H9 (cell line): Measurements from ENCODE around the gene TMEM106C. TPM values are rescaled to one million over a fixed set of nuclear protein-coding genes. Genes with fewer than 3 reads are reported as not detected.

Experiments used
- DNase-seq: peaks from one replicate; pipeline ENCODE4 v3.0.0-alpha.2; 2017
- H2AFZ ChIP-seq: one replicate; pipeline ENCODE4 v1.6.1; 2013; ENCODE audit warnings: mild to moderate bottlenecking, low read length, control low read depth, moderate library complexity
- H2AK5ac ChIP-seq: 2 replicates; pipeline ENCODE4 v1.6.1; 2013; ENCODE audit warnings: low read length, control low read depth, mixed read lengths; ENCODE audit not compliant: insufficient read length
- H2BK120ac ChIP-seq: one replicate; pipeline ENCODE4 v1.6.1; 2013; ENCODE audit warnings: low read depth, mild to moderate bottlenecking, low read length, control low read depth, inconsistent platforms; ENCODE audit not compliant: poor library complexity, severe bottlenecking
- H2BK12ac ChIP-seq: 2 replicates; pipeline ENCODE4 v1.6.1; 2013; ENCODE audit warnings: low read length, control low read depth, mixed read lengths, low read depth; ENCODE audit not compliant: insufficient read length
- H2BK15ac ChIP-seq: 2 replicates; pipeline ENCODE4 v1.6.1; 2013; ENCODE audit warnings: low read depth, low read length, control low read depth
- H2BK20ac ChIP-seq: one replicate; pipeline ENCODE4 v1.6.1; 2013; ENCODE audit warnings: low read depth, mild to moderate bottlenecking, low read length, control low read depth, inconsistent platforms; ENCODE audit not compliant: poor library complexity, severe bottlenecking
- H2BK5ac ChIP-seq: 2 replicates; pipeline ENCODE4 v1.6.1; 2013; ENCODE audit warnings: low read length, control low read depth, mixed read lengths; ENCODE audit not compliant: insufficient read length
- H3K14ac ChIP-seq: 2 replicates; pipeline ENCODE4 v1.6.1; 2013; ENCODE audit warnings: low read length, control low read depth; ENCODE audit not compliant: insufficient read depth
- H3K18ac ChIP-seq: 2 replicates; pipeline ENCODE4 v1.6.1; 2013; ENCODE audit warnings: low read depth, mild to moderate bottlenecking, mixed read lengths, low read length, control low read depth; ENCODE audit not compliant: insufficient read length
- H3K23ac ChIP-seq: 2 replicates; pipeline ENCODE4 v1.6.1; 2013; ENCODE audit warnings: low read length, control low read depth, mixed read lengths, low read depth; ENCODE audit not compliant: insufficient read length
- H3K23me2 ChIP-seq: 2 replicates; pipeline ENCODE4 v1.6.1; 2013; ENCODE audit warnings: low read depth, mild to moderate bottlenecking, mixed read lengths, low read length, control low read depth; ENCODE audit not compliant: insufficient read length, poor library complexity, severe bottlenecking
- H3K27ac ChIP-seq: 2 replicates; pipeline ENCODE4 v1.5.1; 2013; ENCODE audit warnings: low read length, control low read depth, mixed read lengths, low read depth; ENCODE audit not compliant: insufficient read length
- H3K27me3 ChIP-seq: 2 replicates; pipeline ENCODE4 v1.6.1; 2013; ENCODE audit warnings: low read length, control low read depth, inconsistent platforms; ENCODE audit not compliant: insufficient read depth
- H3K4ac ChIP-seq: 2 replicates; pipeline ENCODE4 v1.6.1; 2013; ENCODE audit warnings: low read depth, mild to moderate bottlenecking, control low read depth, inconsistent platforms, low read length, moderate library complexity
- H3K4me1 ChIP-seq: 2 replicates; pipeline ENCODE4 v1.6.1; 2013; ENCODE audit warnings: low read length, control low read depth, inconsistent platforms; ENCODE audit not compliant: insufficient read depth
- H3K4me2 ChIP-seq: 2 replicates; pipeline ENCODE4 v1.6.1; 2013; ENCODE audit warnings: low read length, control low read depth, mixed read lengths; ENCODE audit not compliant: insufficient read length, insufficient read depth
- H3K56ac ChIP-seq: 2 replicates; pipeline ENCODE4 v1.6.1; 2013; ENCODE audit warnings: low read depth, mild to moderate bottlenecking, mixed read lengths, low read length, control low read depth; ENCODE audit not compliant: insufficient read length
- H3K79me1 ChIP-seq: 2 replicates; pipeline ENCODE4 v1.6.1; 2013; ENCODE audit warnings: low read depth, mild to moderate bottlenecking, moderate library complexity, low read length, control low read depth, inconsistent platforms; ENCODE audit not compliant: insufficient read depth, poor library complexity, severe bottlenecking
- H3K79me2 ChIP-seq: 2 replicates; pipeline ENCODE4 v1.6.1; 2013; ENCODE audit warnings: low read length, control low read depth, inconsistent platforms; ENCODE audit not compliant: insufficient read depth
- H3K9ac ChIP-seq: 2 replicates; pipeline ENCODE4 v1.6.1; 2013; ENCODE audit warnings: low read length, control low read depth, mixed read lengths; ENCODE audit not compliant: insufficient read length; ENCODE audit errors: extremely low read depth
- H3K9me3 ChIP-seq: one replicate; pipeline ENCODE4 v1.6.1; 2013; ENCODE audit warnings: low read depth, low read length, inconsistent platforms; ENCODE audit not compliant: control insufficient read depth
- H3T11ph ChIP-seq: one replicate; pipeline ENCODE4 v1.6.1; 2013; ENCODE audit warnings: mild to moderate bottlenecking, low read length, control low read depth, inconsistent platforms
- H4K20me1 ChIP-seq: one replicate; pipeline ENCODE4 v1.6.1; 2013; ENCODE audit not compliant: control insufficient read depth, insufficient read length, insufficient read depth
- H4K5ac ChIP-seq: 2 replicates; pipeline ENCODE4 v1.6.1; 2013; ENCODE audit warnings: low read depth, mild to moderate bottlenecking, mixed read lengths, low read length, control low read depth; ENCODE audit not compliant: insufficient read length
- H4K8ac ChIP-seq: replicated peaks from 2 replicates; pipeline ENCODE4 v1.6.1; 2013; ENCODE audit warnings: low read length, control low read depth, mixed read lengths, low read depth; ENCODE audit not compliant: insufficient read length
- H4K91ac ChIP-seq: 2 replicates; pipeline ENCODE4 v1.6.1; 2013; ENCODE audit warnings: low read depth, mild to moderate bottlenecking, moderate library complexity, mixed read lengths, low read length, control low read depth; ENCODE audit not compliant: insufficient read length
- H3K27ac Mint-ChIP-seq, 3 experiments: 2 replicates in 2 of 3; 3 replicates in 1 of 3; pipeline ENCODE4 v1.8.0; 2020 to 2021; ENCODE audit warnings: mixed read lengths in 3 of 3, mild to moderate bottlenecking in 1 of 3, moderate library complexity in 1 of 3
- H3K27me3 Mint-ChIP-seq: 2 replicates; pipeline ENCODE4 v1.8.0; 2021; ENCODE audit warnings: low read depth, mild to moderate bottlenecking, moderate library complexity, mixed read lengths
- H3K36me3 Mint-ChIP-seq, 3 experiments: 2 replicates in 2 of 3; 3 replicates in 1 of 3; pipeline ENCODE4 v1.8.0; 2020 to 2021; ENCODE audit warnings: low read depth in 3 of 3, mixed read lengths in 3 of 3; ENCODE audit not compliant: insufficient read depth in 1 of 3
- H3K4me1 Mint-ChIP-seq, 2 experiments: 2 replicates each; pipeline ENCODE4 v1.8.0; 2020; ENCODE audit warnings: mixed read lengths in 2 of 2
- H3K4me3 Mint-ChIP-seq, 2 experiments: 2 replicates in 1 of 2; 3 replicates in 1 of 2; pipeline ENCODE4 v1.8.0; 2020 to 2021; ENCODE audit warnings: mild to moderate bottlenecking in 2 of 2, mixed read lengths in 2 of 2, moderate library complexity in 1 of 2
- H3K9me3 Mint-ChIP-seq, 2 experiments: 2 replicates in 1 of 2; 3 replicates in 1 of 2; pipeline ENCODE4 v1.8.0; 2020; ENCODE audit warnings: mild to moderate bottlenecking in 2 of 2, mixed read lengths in 2 of 2, moderate library complexity in 1 of 2
- CTCF ChIP-seq: fragments of 200-600 bp; sonication (generic); conservative IDR thresholded peaks from 3 replicates; pipeline ENCODE4 v1.8.0; 2021; ENCODE audit warnings: antibody characterized with exemption, mild to moderate bottlenecking
- WGBS: extraction: QIAGEN DNeasy Blood & Tissue Kit; methylation state at CpG from one replicate; pipeline ENCODE4 v1.1.7; 2013; ENCODE audit warnings: missing lambda C conversion rate, low lambda C conversion rate, mixed read lengths; ENCODE audit not compliant: insufficient read length; ENCODE audit errors: extremely low coverage; 5-methylcytosine and 5-hydroxymethylcytosine counted together
- total RNA-seq: library from RNA; stranded (reverse); gene quantifications from 2 replicates; pipeline ENCODE4 v1.2.1, GENCODE V29; 2021

TMEM106C gene
- total RNA-seq, 1 experiment from 2014 or later: 43.7 TPM

GRCh38 chr12:47967461-47968321 lies 4.3 kb downstream of the TMEM106C start:
- no peak overlapping the region for H3K4me3 Mint-ChIP-seq
- Histone ChIP-seq H3K4me2 (no peak overlapping the region), H2BK5ac (no peak overlapping the region), H2BK15ac (no peak overlapping the region), H3K56ac (no peak overlapping the region), H3K23me2 (peaks cover 8% of the 10 kb centered on the region), H3K27me3 (no peaks in the 10 kb centered on the region; the same call in 1 of the 2 replicates), H3K27ac (no peak overlapping the region), H3K23ac (no peak overlapping the region), H2AFZ (no peak overlapping the region), H4K91ac (no peak overlapping the region), H3K9me3 (no peaks in the 10 kb centered on the region), H4K20me1 (no peaks in the 10 kb centered on the region), H2BK120ac (no peak overlapping the region), H2AK5ac (no peak overlapping the region), H3K79me2 (no peaks in the 10 kb centered on the region), H3T11ph (no peak overlapping the region), H3K14ac (no peak overlapping the region), H3K4ac (no peak overlapping the region), H3K79me1 (no peaks in the 10 kb centered on the region), H2BK12ac (no peak overlapping the region), H3K9ac (no peak overlapping the region), H2BK20ac (no peak overlapping the region), H4K8ac (no peak overlapping the region), H3K18ac (no peak overlapping the region), H3K4me1 (no peaks in the 10 kb centered on the region), H4K5ac (no peak overlapping the region)
- no CpG with 5 or more reads among the region's 5 CpGs for WGBS
- no peak overlapping the region for H3K27ac Mint-ChIP-seq
- H3K9me3 Mint-ChIP-seq: no peaks in the 10 kb centered on the region
- peaks cover 50% of the 10 kb centered on the region for H3K27me3 Mint-ChIP-seq
- peaks cover 0 to 15% (median 0%) of the 10 kb centered on the region in 3 experiments; a peak in 3 of 7 replicates for H3K36me3 Mint-ChIP-seq
- no peak for DNase-seq
- no peak for TF ChIP-seq CTCF
- H3K4me1 Mint-ChIP-seq: peaks cover 13 to 15% of the 10 kb centered on the region in 2 experiments
